Sciatic nerve (tissue), 2 donors: ENCODE measurements around the gene AKNA. TPM values are rescaled to one million over a fixed set of nuclear protein-coding genes. Genes with fewer than 3 reads are reported as not detected.

Source experiments
- ATAC-seq: fragments of 200-7000 bp; cut with Tn5 transposase; one replicate; pipeline ENCODE4 v1.9.1; 2020; ENCODE audit warnings: mild to moderate bottlenecking, moderate library complexity
- DNase-seq: peaks from one replicate; pipeline ENCODE4 v3.0.0-alpha.2; 2020; ENCODE audit warnings: low spot score
- intact Hi-C: fragments of 100-400 bp; cut with DNase I; formaldehyde crosslinking; loops from one replicate; pipeline ENCODE4 v1.14.2; 2022
- total RNA-seq: library from RNA; stranded (reverse); fragmentation: NEBNext Ultra II Directional; extraction: Animal tissue kit (Norgen Biotek cat#: 25700); gene quantifications from one replicate; pipeline ENCODE4 v1.2.1, GENCODE V29; 2021
- donor health status: DM: no; HTN: no; CAD: no.
- donor health status: DM: no; HTN: no; CAD: no.

AKNA gene
- total RNA-seq, 1 donor from 2014 or later = 29.0 TPM

GRCh38 chr9:114300846-114301797, 86.7 kb downstream of the AKNA start:
- DNase-seq (peak; percentile 44), ATAC-seq (no peak)
- intact Hi-C loops = no loop called here

DNA sequence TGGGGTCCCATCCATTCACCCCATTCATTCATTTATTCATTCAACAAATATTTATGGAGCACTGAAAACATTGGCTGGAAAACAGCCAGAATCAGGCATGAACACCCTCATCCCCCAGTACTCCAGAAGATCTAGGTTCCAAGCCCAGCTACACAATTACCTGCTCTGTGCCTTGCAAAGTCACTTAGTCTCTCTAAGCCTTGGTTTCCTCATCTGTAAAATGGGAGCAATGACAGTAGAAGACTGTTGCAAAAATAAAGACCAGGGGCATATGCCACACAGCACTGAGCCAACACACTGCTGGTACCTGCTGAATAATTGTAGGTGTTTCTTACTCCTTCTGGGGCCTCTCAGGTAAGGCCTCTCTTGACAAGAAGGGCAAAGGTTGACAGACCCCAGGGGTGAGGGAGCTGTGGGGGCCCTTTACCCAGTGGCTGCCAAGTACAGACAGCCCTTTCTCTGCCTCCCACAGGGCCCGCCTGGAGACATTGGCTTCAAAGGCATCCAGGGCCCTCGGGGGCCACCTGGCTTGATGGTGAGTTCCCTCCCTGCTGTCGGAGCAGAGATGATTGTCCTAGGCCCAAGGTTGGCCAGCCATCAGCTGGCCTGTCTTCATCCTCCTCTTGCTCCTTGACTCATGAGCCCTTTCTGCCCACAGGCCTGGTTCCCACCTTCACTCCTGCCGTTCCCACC, 87.5 kb downstream of the AKNA start:
- DNase-seq = peak; percentile 40
- ATAC-seq = no peak
- intact Hi-C loops = no loop called here

- DNase-seq (peak; percentile 37), ATAC-seq (peak; percentile 24)
- intact Hi-C loops = loop anchor here (5.0 kb wide), 1 partner anchor 207 kb away; no protein-coding TSS in a partner anchor
Measured at GRCh38 chr9:114299286-114300152, 88.3 kb downstream of the AKNA start.

DNA sequence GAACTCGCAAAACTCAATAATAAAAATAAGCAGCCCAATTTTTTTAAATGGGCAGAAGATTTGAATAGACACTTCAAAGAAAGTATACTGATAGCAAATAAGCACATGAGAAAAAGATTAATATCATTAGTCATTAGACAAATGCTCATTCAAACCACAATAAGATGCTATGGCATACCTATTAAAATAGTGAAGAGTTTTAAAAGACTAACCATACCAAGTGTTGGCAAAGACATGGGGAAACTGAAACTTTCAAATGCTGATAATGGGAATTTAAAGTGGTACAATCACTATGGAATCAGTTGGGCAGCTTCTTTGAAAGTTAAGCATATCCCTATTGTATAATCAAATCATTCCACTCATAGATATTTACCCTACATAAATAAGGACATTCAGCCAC, 91.4 kb downstream of the AKNA start:
- intact Hi-C loops = loop anchor here (5.0 kb wide), 1 partner anchor 204 kb away; no protein-coding TSS in a partner anchor
- no peak for ATAC-seq
- no peak for DNase-seq

DNA sequence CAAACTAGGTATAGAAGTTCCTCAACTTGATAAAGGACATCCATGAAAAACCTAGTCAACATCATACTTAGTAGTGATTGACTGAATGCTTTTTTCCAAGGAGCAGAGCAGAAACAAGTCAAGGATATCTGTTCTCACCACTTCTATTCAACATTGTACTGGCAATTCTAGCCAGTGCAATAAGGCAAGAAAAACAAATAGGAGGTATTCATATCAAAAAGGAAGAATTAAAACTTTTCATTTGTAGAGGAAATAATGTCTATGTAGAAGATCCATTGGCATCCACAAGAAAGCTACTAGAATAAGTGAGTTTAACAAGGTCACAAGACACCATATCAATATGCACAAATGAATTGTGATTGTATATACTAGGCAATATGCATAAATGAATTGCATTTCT, 93.1 kb downstream of the AKNA start:
- ATAC-seq = no peak
- intact Hi-C loops = loop anchor here (5.0 kb wide), 2 partner anchors 187 to 202 kb away; no protein-coding TSS in a partner anchor
- no peak for DNase-seq

GRCh38 chr9:114291886-114292590, 95.7 kb downstream of the AKNA start:
- DNase-seq (peak; percentile 39), ATAC-seq (no peak)
- intact Hi-C loops = loop anchor here (5.0 kb wide), 1 partner anchor 185 kb away; no protein-coding TSS in a partner anchor

DNA sequence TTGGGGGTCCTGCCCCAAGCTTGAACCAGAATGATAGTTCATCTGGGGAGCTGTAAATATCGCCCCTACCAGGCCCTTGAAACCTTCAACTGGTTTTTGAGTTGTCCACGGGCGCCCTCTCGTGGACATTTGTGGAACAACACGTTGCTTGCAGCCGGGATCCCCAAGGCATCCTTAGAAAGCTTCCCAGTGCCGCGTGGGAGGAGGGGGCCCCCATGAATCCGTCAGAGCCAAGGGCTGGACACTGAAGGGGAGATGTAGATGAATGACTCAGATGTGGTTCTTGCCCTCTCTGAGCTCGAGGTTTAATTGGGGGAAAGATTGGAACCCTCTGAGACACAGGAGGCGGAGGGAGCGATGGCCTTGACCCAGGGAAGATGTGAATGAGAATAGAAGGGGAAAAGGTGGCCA, 96.7 kb downstream of the AKNA start:
- DNase-seq = peak; percentile 88
- intact Hi-C loops = loop anchor here (5.0 kb wide), 1 partner anchor 184 kb away; no protein-coding TSS in a partner anchor
- peak; percentile 73 for ATAC-seq

- intact Hi-C loops = loop anchor here (5.0 kb wide), 1 partner anchor 183 kb away; no protein-coding TSS in a partner anchor
- no peak for ATAC-seq
- peak; percentile 50 for DNase-seq
Measured at GRCh38 chr9:114290561-114290986, 97.2 kb downstream of the AKNA start.

DNA sequence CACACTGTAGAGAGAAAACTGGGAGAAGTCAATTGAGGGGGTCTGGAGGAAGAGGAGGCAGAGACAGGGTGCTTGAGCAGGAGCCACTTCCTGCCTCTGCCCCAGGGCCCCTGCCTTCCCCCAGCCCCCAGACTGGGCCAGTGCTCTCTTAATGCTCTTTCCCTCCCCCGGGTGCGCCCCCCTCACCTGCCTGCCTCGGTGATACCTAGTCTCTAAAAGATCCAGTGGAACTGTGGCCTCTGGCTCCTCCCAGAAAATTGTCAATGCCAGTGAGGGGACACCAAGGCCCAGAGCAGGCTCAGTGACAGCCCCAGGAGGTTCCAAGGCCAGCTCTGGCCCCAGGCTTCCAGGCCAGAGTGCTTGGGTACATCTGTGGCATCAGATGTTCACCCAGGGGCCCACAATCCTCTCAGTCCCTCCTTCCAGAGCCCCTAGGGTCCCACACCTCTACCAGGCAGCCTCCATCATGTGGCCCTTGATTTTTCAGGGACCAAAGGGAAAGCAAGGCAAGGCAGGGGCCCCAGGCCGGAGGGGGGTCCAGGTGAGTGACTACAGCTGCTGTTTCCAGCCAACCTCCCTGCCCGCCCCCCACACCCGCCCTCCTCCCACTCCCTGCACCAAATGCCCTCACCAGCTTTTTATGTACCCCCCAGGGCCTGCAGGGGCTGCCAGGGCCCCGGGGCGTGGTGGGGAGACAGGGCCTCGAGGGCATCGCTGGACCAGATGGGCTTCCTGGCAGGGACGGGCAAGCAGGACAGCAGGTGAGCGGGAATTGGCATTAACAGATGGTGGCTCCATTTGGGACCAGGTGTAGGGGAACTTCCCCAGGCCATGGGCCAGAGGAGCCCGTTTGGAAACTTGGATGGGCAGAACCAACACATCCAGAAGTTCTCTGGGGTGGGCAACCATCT, 98.0 kb downstream of the AKNA start:
- intact Hi-C loops = loop anchor here (5.0 kb wide), 2 partner anchors 138 to 183 kb away; no protein-coding TSS in a partner anchor
- ATAC-seq (no peak), DNase-seq (peak; percentile 51)

DNA sequence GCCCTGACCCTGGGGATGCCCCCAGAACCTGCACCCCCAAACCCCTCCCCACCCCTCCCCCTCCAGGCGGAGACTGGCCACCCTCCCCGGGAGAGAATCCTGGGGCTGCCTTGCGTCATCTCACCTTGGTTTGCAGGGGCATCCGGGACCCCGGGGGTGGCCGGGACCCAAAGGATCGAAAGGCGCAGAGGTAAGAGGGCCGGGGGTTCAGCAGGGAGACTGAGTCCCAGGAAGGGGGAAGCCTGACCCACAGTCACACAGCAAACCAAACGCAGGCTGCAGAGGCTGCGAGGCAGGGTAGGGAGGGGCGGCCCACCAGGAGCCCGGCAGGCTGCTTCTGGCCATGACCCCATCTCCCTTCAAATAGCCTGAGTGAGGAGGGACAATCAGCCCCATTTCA, 98.7 kb downstream of the AKNA start:
- intact Hi-C loops = loop anchor here (5.0 kb wide), 1 partner anchor 137 kb away; no protein-coding TSS in a partner anchor
- ATAC-seq (no peak), DNase-seq (peak; percentile 53)

GRCh38 chr9:114288193-114289091, 99.3 kb downstream of the AKNA start:
- ATAC-seq = no peak
- intact Hi-C loops = loop anchor here (5.0 kb wide), 1 partner anchor 136 kb away; no protein-coding TSS in a partner anchor
- DNase-seq = peak; percentile 53

GRCh38 chr9:114287763-114288192, 100.0 kb downstream of the AKNA start:
- ATAC-seq (no peak), DNase-seq (peak; percentile 56)
- intact Hi-C loops = loop anchor here (5.0 kb wide), 1 partner anchor 135 kb away; no protein-coding TSS in a partner anchor

DNA sequence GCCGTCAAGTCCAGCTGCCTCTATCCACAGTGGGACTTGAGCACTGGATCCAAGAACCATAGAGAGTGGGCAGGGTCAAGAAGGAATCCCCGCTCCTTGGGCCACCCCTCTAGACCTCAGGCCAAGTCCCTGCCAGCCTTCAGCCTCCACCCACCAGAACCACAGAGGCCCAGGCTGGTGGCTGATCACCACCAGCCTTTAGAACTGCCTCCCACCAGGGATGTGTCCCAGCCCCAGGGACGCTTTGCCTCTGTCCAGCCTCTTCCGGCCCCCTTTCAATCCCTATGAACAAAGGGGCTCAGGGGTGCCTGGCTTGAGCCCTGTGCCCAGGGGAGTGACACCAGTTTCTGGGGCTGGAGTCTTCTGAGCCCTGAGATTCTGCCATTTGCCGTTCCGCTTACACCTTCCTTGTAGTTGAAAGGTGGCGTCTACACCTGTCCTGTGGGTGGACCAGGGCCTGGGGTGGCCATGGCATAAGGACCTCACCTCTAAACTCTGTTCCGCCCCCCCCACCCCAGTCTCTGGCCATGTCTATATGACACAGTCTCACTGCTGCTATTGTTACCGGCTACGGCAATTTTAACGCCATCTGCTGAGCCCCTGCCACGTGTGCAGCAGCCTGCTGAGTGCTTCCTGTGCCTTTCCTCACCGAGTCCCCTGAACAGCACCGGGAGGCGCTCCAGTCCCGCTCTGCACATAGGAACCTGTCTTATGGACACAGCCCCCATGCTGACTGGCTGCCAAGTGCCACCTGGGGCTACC, 100.6 kb downstream of the AKNA start:
- intact Hi-C loops = loop anchor here (5.0 kb wide), 1 partner anchor 135 kb away; no protein-coding TSS in a partner anchor
- DNase-seq = peak; percentile 54
- no peak for ATAC-seq

GRCh38 chr9:114286146-114286679, 101.6 kb downstream of the AKNA start:
- DNase-seq = no peak
- ATAC-seq = no peak
- intact Hi-C loops = loop anchor here (5.0 kb wide), 1 partner anchor 134 kb away; no protein-coding TSS in a partner anchor
